ENCODE results near the gene SEBOX.

The SEBOX gene

GRCh38 chr17:28334171-28334570, 30.8 kb downstream of the SEBOX start (continued):
- TF ChIP-seq TRIM28 (IDR thresholded peaks at IDR 0.05; ENCODE audit: borderline replicate concordance, low read length), result no peak
- TF ChIP-seq TSHZ1 (tag by site-specific recombination; IDR thresholded peaks at IDR 0.05; ENCODE audit: borderline replicate concordance), result no peak
- no peak for TF ChIP-seq BCL11A (tag by site-specific recombination; IDR thresholded peaks at IDR 0.05; ENCODE audit: low read depth)
- TF ChIP-seq ZNF530 (tag by site-specific recombination; IDR thresholded peaks at IDR 0.05; ENCODE audit: low read depth), result no peak
- no peak for TF ChIP-seq ZNF837 (tag by site-specific recombination; IDR thresholded peaks at IDR 0.05)
- no peak for TF ChIP-seq ZFP3 (tag by site-specific recombination; IDR thresholded peaks at IDR 0.05; ENCODE audit: low read depth)
- TF ChIP-seq ZIC2 (tag by site-specific recombination; IDR thresholded peaks at IDR 0.05), result no peak
- TF ChIP-seq SETDB1 (IDR thresholded peaks at IDR 0.05; ENCODE audit: insufficient read length, low read length), result no peak

DNA sequence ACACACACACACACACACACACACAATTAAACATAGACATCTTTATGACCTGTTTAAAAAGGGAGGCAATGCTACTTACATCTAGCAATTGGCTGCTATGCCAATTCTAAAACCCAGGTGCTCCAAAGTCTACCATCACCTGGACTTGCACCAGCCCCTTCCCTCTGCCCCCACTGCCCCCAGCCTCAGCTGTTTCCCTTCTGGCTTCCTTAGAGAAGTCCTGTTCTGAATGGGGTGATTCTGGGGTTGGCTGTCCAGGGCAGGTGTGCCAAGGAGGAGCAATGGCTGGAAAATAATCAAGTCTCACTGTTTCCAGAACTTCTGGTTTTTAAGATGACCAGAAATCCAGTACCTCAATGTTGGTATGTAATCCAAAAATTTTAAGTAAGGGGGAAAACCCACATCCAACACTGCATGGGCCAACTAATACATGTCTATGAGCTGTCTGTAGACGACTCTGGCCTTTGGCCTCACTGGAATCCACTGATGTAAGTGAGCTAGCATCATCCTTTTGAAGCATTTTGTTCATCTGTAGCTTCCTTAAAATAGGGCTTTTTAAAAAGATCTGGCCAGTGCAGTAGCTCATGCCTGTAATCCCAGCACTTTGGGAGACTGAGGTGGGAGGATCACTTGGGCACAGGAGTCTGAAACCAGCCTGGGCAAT, 31.8 kb downstream of the SEBOX start:
- Histone ChIP-seq H3K36me3 (ENCODE audit: control insufficient read depth in 2 of 2, insufficient read depth in 1 of 2, low read length in 2 of 2) (peaks cover 16 to 37% of the 10 kb centered on the region in 2 experiments), H3K27ac (ENCODE audit: extremely low read depth, low read depth, low read length) (no peak overlapping the region), H3K4me1 (ENCODE audit: control insufficient read depth, insufficient read depth, low read length) (peaks cover 14% of the 10 kb centered on the region), H3K4me3 (ENCODE audit: low read depth, low read length) (no peak overlapping the region), H3K9me3 (ENCODE audit: control insufficient read depth, insufficient read depth, low read depth, low read length) (no peaks in the 10 kb centered on the region)
- POLR2A ChIA-PET, result interaction anchor here (1.4 kb wide), 1 partner anchor 24 kb away, joined by 5 read pairs; the partner anchor contains the start of gene POLDIP2
- TF ChIP-seq ZNF155 (tag by site-specific recombination; IDR thresholded peaks at IDR 0.05) (no peak), ZSCAN4 (tag by site-specific recombination; IDR thresholded peaks at IDR 0.05) (peak; percentile 58; the same call in 1 of the 2 replicates), ZNF596 (tag by site-specific recombination; IDR thresholded peaks at IDR 0.05) (no peak), REST (tag by site-specific recombination; IDR thresholded peaks at IDR 0.05) (no peak), ZBTB7A (tag by site-specific recombination; IDR thresholded peaks at IDR 0.05; ENCODE audit: low read depth) (no peak)
- CTCF ChIA-PET, result interaction anchor here (0.7 to 1.0 kb wide), 4 partner anchors 11 to 332 kb away, joined by 3 to 8 read pairs (median 3); no protein-coding TSS in a partner anchor

DNA sequence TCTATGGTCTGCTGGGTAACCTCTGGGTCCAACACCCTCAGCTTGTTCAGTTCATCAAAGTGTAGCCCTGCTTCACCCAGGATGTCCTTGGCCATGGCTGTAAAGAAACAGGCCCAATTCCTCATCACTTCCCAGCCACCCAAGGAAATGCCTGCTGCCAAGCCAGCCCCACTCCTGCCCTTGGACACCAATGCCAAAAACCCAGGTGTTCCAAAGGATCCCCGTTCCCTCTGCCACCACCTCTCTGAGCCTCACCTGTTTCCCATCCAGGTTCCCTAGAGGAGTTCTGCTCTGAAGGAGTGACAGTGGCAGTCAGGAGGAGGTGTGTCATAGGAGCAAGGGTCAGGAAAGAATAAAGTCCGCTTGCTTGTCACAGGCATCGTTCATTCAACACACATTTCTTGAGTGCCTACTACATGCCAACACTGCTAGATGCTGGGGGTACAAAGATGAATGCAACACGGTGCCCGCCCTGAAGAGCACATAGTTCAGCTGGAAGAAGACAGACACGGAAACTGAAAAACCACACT, 33.0 kb downstream of the SEBOX start:
- H3K9me3 ChIP-seq (ENCODE audit: control insufficient read depth, insufficient read depth, low read depth, low read length), result no peaks in the 10 kb centered on the region
- H3K4me1 ChIP-seq (ENCODE audit: control insufficient read depth, insufficient read depth, low read length), result peaks cover 14% of the 10 kb centered on the region
- H3K36me3 ChIP-seq (ENCODE audit: control insufficient read depth in 2 of 2, insufficient read depth in 1 of 2, low read length in 2 of 2), result peaks cover 28 to 49% of the 10 kb centered on the region in 2 experiments
- POLR2A ChIA-PET, result interaction anchor here (1.2 to 2.3 kb wide), 3 partner anchors 11 to 26 kb away, joined by 3 to 8 read pairs (median 5); partner anchors contain the start of genes POLDIP2 and TMEM97
- no peak for TF ChIP-seq ZBTB21 (tag by site-specific recombination; IDR thresholded peaks at IDR 0.05)
- no peak for TF ChIP-seq ZNF140 (tag by site-specific recombination; IDR thresholded peaks at IDR 0.05)
- no peak for TF ChIP-seq KLF16 (tag by site-specific recombination; IDR thresholded peaks at IDR 0.05)
- TF ChIP-seq ZNF792 (tag by site-specific recombination; IDR thresholded peaks at IDR 0.05), result no peak
- no peak for TF ChIP-seq ZNF324 (tag by site-specific recombination; IDR thresholded peaks at IDR 0.05)
- TF ChIP-seq IKZF3 (tag by site-specific recombination; IDR thresholded peaks at IDR 0.05), result no peak
- TF ChIP-seq SCRT2 (tag by site-specific recombination; IDR thresholded peaks at IDR 0.05), result no peak
- TF ChIP-seq ZNF394 (tag by site-specific recombination; IDR thresholded peaks at IDR 0.05; ENCODE audit: borderline replicate concordance), result no peak
- TF ChIP-seq ZNF654 (tag by site-specific recombination; IDR thresholded peaks at IDR 0.05; ENCODE audit: low read depth), result no peak
- no peak for TF ChIP-seq ZNF747 (tag by site-specific recombination; IDR thresholded peaks at IDR 0.05)
- CTCF ChIA-PET, result no interaction called here
- H3K27ac ChIP-seq (ENCODE audit: extremely low read depth, low read depth, low read length), result no peak overlapping the region
- H3K4me3 ChIP-seq (ENCODE audit: low read depth, low read length), result no peak overlapping the region

All from HEK293 (cell line).